GM19193 (cell line): ENCODE data around the gene TEX2.

Source experiments
- POLR2A ChIP-seq: IDR thresholded peaks from 4 replicates; pipeline ENCODE4 v1.6.1; 2011; ENCODE audit not compliant: insufficient read depth, insufficient read length; ENCODE audit errors: extremely low read depth

Gene TEX2

DNA sequence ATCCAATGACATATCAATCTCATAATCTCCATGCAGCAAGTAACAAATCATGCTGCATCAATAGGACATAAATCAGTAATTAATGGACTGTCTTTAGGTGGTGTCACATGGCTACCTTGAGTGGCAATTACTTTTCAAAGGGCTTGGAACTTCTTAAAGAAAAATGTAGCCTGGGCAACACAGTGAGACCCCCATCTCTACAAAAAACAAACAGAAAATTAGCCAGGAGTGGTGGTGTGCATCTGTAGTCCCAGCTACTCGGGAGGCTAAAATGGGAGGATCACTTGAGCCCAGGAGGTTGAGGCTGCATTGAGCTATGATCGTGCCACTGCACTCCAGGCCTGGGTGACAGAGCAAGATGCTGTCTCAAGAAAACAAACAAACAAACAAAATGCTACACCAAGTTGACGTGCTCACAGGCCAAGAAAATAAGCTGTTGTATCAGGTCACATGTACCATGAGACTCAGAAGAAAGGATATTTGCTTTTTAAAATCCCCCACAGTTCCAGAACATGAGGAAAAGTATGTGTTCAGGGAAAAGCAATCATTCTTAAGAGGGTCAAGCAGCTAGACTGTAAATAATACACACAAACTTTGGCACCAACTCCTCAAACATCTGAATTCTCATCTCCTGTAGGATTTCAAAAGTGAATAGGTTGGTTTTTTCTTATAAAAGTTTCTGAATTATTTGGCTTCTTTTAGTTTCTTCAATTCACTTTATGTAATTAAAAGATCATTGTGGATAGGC lies 109.3 kb downstream of the TEX2 start:
- TF ChIP-seq POLR2A, result no peak

DNA sequence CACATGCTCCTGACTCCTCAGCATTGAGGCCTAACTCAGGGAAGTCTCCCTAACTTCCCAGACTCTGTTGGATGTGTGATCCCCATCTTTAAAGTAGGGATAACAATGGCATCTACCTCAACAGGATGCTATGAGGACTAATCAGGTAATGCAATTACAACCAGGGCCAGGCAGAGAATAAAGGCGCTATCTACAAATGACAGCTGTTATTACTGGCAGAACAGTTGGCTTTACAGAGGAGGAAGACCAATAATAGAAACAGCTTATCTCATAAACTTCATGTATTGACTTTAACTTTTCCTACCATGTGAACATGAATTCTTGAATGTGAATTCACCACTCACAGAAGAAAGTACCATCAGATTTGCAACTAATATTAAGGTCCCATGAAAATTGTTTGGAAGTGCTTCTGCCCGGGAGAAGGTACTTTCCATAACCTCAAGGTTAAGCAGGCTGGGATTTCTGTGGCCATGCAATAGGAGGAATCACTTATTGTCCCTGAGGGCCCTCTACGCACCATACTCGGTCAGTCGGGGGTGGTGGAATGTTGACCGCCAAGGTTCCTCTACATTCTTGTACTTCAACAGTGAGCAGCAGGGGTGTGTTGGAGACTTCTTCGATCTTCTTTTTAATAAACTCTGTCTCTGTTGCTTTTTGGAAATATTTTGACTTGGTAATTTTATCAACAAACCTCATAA lies 110.5 kb downstream of the TEX2 start:
- no peak for TF ChIP-seq POLR2A

DNA sequence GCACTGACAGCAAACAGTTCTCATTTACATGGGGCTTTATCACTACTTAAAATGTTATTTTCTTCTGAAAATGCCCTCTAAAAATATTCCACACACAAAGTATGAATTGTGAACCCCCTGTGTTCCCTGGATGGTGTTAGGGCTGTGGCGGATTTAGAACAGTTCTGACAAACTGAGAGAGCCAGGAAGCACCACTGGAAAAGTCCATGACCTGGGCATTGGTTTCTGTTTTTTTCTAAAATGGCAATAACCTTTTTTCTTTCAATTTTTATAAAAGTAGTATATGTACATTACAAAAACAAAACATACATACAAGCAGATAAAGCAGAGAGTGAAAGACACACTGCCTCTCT lies 112.1 kb downstream of the TEX2 start:
- no peak for TF ChIP-seq POLR2A

DNA sequence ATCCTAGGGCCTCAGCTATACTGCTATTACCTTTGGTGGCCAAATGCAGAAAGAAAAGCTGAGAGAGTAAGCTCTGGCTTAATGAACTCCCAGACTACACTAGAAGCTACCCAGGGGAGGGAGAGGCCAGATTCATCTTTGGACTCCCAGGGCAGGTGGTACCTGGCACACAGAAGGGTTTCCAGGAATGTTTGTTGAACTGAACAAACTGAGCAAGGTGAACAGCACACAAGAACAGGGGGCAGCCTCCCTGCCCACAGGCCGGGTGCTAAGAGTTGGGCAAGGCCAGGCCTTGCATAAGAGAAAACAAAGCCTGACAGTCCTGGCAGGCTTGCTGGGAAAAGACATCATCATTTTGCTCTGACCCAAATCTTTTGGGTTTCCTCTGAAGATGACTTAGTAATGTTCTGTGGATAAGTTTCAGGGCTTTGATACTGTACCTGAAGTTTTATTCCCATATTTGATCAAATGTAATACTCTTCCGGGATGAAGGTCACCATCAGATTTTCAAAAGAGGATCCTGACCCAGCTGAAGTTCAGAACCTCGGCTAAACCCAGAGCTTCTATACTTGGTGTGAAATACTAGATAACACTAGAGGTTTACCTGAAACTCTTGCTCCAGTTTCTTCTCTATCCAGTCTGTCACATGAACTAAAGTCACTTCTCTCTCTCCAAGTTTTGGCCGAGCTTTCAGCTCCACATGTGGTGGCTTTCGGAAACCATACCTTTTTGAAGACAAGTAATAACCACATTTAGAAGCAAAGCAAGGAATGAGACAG lies 112.6 kb downstream of the TEX2 start:
- no peak for TF ChIP-seq POLR2A

DNA sequence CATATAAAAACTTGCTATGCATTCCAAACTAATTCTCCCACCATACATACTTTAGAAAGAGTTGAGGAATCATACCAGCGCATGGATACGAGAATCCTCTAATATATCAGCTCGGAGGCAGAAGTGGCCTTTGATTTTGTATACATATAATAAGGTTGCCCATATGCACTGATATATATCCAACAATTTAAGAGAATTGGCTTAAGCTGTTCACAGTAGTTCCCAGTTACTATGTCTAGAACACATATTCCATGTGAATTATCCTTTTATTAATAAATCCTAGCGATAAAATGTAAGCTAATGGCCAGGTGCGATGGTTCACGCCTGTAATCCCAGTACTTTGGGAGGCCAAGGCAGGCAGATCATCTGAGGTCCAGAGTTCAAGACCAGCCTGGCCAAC lies 113.9 kb downstream of the TEX2 start:
- TF ChIP-seq POLR2A, result no peak

DNA sequence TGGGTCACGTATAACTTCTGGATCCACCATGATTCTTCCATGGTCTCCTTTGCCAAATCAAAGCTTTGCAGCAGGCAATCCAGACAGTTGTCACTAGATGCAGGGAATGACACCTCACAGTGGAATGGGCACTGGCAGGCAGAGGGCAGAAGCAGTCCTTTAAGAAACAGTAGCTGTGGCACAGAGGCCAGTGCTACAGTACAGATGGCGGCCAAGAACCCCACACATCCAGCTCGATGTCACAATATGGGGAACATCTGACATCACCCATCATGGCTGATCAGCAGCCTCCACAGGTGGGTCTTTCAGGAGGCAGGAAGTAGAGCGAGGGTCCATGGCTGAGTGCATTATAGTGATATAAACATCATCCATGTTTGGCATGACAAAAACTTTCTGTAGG lies 114.4 kb downstream of the TEX2 start:
- no peak for TF ChIP-seq POLR2A

DNA sequence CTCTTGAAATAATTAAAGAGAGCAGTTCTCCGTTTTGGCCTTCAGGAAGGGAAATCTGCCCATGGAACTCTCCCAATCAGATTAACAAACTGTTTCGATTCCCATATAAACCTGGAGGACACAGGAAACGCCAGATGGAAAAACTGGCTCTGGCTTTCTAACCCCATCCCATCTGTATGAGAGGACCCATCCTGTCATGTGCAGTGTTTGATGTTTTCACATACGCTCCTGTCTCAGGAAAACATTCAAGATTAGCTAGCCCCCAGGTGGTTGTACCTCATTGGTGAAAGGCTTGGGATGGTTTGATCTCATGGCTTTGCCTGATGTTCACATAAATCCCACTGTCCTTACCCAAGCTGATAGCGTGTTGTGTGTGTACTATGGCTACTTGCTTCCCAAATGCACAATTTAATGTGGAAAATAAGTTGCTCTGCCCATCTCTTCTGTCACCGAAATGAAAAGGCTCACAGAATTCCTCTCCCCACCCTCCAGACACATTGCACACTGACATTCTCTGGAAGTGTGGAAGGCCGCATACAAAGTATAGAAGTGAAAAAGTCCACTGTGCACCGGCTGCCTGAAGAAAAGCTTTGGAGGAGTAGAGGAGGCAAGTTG lies 114.9 kb downstream of the TEX2 start:
- TF ChIP-seq POLR2A, result no peak

DNA sequence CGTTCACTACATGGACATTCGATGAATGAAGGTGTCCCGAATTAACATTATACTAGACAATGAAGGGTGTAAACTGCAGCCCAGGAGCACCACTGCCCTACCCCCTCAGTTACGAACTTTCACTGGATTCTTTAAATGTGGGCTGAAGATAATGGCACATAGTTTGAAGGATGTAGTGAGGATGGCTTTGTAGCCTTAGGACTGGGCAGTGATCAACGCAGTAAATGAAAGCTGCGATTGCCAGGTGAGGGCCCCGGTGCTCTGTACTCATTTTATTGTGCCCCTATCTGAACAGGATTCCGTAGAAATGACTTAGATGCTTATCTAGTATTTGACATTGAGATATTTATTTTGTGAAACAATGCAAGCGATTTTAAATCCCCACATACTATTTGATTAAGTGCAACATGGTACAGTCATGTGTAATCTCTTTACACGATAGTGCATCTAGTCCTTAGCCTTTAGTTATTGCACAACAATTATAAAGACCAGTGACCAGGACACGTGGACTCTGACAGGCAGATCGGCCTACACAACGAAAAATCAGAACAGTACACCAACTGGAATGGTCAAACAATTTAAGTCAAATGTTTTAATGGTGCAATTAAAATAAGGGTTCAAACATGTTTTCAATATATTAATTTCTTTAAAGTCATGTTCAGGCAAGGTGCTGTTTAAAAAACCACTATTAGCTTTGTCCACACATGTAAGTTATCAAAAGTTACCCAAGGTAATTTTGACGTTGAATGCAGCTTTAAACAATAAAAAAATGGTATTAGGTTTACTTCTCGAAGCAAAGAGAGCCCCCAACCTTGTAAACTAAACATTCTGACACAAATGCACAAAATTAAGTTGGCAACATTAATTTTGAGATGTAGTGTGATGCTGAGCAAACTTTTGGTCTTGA lies 115.7 kb downstream of the TEX2 start:
- peak; percentile 47 for TF ChIP-seq POLR2A

DNA sequence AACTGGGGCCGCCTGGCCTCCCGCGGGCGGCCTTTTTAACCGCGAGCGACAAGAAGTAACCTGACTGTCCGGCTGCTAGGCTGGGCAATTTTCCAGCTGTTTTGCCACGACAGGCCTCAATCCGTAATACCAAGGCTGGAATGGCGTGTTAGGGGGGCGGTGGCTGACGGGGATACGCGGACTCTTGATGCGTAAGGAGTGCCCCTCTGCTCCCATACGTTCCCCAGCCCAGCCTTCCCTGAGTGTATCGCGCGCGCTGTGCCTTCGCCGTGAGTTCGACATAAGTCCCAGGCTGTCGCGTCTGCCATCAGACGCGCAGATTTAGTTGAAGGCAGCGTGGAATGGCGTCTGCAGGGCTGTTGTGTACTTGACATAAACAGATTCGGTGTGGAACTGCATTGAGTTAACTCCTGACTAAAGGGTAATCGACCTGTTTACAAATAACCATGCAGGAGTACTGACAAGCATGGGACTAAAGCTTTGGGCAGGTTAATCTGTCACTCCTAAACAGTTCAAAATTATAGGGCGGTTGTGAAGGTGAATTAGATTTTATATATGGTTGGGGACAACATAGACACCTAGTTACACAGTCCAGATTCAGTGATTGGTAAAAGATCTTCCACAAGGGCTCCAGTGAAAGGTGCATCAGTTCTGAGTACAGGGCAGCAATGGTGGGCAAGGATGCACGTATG lies 116.5 kb downstream of the TEX2 start:
- no peak for TF ChIP-seq POLR2A

DNA sequence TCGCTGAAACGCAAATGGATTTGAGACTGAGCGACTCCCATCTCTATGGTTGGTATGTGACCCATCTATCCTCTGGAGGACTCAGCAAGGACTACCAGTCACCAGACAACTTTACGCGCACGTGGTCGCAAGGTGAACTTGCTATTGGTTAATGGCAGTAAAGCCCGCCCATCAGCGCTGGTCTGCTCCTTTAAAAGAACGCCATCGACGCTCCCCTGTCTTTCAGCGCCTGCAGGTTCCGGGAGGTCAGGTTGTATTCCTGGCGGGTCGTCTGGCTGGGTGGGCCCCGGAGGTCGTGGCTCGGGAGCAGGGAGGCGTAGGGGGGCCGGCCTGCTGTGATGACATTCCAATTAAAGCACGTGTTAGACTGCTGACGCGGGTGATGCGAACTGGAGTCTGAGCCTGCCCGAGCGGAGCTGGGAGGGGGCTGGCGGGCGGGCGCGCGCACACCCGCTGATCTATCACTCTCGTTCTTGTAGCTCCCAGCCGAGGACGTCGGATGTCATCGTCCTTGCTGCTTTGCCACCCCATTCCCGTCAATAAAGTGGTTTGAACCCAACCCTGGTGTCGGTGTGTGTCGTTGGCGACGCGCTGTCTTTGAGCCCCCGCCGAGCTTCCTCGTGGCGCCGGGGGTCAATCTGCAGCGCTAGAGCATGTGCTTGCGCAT lies 117.2 kb downstream of the TEX2 start:
- peak; percentile 100 for TF ChIP-seq POLR2A

DNA sequence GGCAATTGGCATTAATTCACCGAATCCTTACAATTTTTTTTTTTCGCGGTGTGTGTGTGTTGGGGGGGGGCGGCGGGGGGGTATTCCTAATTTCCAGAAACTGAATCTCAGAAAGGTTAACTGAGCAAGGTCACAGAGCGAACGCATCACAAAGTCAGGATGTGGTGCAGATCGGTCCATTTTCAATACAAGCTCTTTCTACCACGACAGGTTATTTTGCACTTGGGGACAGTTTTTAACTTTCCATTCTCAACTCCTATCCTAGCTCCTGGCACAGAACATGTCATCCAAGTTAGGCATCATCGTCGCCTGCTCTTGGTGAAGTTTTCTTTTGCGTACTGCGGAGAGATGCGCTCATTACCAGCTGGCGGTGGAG lies 117.7 kb downstream of the TEX2 start:
- no peak for TF ChIP-seq POLR2A

DNA sequence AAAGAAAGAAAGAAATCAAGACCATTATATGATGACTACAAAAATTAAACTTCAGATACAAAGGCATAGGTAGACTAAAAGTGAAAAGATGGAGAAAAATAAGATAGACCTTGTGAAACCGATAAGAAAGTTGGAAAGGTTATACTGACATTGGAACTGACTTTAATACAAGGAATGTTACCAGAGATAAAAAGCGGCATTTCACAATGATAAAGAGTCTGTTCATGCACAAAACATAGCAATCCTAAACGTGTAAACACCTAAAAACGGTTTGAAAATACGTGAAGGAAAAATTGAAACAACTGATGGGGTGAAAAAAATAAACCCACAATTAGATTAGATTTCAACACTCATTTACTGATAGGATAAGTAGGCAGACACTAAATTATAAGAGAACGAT lies 123.5 kb downstream of the TEX2 start:
- no peak for TF ChIP-seq POLR2A

DNA sequence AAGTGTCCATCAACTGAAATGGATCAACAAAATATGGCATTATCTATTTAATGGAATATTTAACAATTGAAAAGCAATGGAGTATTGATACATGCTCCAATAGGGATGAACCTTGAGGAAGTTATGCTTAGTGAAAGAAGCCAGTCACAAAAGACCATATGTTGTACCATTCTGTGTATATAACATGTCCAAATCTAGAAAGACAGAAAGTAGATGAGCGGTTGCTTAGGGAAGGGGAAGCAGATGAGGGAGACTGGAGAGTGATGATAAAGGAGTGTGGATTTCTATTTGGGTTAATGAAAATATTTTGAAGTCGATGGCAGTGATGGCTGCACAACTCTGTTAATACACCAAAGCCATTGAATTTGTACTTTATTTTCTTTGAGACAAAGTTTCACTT lies 124.6 kb downstream of the TEX2 start:
- TF ChIP-seq POLR2A, result no peak

DNA sequence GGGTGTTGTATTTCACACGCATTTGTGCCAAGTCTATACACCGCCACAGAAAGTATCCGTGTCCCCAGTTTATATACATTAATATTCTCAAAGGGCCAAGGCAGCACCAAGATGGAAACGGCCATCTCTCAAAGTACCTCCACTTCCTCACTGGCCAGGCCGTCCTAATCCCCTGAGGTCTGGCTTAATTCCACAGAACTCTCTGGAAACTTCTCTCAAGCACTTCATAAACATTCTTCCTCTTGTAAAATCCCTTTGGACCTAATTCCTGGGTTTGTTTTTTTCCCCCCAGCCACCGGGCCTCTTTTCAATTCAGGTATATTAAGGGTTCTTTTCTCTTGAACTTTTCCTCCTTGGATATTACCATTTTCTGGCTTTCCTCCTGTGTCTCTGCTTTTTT lies 128.1 kb downstream of the TEX2 start:
- no peak for TF ChIP-seq POLR2A
